ENCODE results near the gene CREB5.

- TF ChIP-seq POLR2A (IDR thresholded peaks at IDR 0.05), result no peak
- TF ChIP-seq, protein P1, sequence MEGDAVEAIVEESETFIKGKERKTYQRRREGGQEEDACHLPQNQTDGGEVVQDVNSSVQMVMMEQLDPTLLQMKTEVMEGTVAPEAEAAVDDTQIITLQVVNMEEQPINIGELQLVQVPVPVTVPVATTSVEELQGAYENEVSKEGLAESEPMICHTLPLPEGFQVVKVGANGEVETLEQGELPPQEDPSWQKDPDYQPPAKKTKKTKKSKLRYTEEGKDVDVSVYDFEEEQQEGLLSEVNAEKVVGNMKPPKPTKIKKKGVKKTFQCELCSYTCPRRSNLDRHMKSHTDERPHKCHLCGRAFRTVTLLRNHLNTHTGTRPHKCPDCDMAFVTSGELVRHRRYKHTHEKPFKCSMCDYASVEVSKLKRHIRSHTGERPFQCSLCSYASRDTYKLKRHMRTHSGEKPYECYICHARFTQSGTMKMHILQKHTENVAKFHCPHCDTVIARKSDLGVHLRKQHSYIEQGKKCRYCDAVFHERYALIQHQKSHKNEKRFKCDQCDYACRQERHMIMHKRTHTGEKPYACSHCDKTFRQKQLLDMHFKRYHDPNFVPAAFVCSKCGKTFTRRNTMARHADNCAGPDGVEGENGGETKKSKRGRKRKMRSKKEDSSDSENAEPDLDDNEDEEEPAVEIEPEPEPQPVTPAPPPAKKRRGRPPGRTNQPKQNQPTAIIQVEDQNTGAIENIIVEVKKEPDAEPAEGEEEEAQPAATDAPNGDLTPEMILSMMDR (IDR thresholded peaks at IDR 0.05), result no peak
Observed at GRCh38 chr7:28703037-28703765, 290.9 kb downstream of the CREB5 start.
